ENCODE results near the gene RAB28. TPM values are rescaled to one million over a fixed set of nuclear protein-coding genes. Genes with fewer than 3 reads are reported as not detected.
"Not testable (repeated sequence)": the region's sequence is repeated elsewhere in the genome, so short reads cannot be mapped to it uniquely, and the experiment has no call there.

The RAB28 gene
- total RNA-seq, 8 experiments from 2014 or later: 16.8 to 40.9 (median 26.0) TPM

DNA sequence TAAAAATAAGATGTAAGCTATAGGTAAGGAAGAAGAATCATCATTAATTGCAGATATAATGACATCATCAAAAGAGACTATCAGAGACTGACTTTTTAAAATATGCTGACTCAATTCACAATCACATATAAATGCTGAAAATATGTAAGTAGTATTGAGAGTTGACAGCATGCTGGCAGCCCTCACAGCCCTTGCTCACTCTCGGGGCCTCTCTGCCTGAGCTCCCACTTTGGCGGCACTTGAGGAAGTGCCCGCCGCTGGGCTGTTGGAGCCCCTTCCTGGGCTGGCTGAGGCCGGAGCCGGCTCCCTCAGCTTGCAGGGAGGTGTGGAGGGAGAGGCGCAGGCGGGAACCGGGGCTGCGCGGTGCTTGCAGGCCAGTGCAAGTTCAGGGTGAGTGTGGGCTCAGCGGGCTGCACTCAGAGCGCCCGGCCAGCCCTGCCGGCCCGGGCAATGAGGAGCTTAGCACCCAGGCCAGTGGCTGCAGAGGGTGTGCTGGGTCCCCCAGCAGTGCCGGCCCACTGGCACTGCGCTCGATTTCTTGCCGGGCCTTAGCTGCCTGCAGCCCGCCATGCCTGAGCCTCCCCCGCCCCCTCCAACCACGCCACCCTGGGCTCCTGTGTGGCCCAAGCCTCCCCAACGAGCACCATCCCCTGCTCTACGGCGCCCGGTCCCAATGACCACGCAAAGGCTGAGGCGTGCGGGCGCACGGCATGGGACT, 68.9 kb downstream of the RAB28 start:
- no peak overlapping the region for H3K4me3 ChIP-seq
- ATAC-seq (replicated peaks in 6 of 8): no peak
- WGBS, 10 experiments: 87 to 100% (median 97%) methylated on average over 3 to 6 of the region's 32 CpGs; no CpG with 5 or more reads in 7 of the 10 experiments
- peaks cover 0 to 7% of the 10 kb centered on the region in 2 donors for H3K4me1 ChIP-seq (replicated peaks in 1 of 2)
- no peak overlapping the region for H3K27ac ChIP-seq
- in situ Hi-C loops (cut with MboI; ENCODE audit: low pct_unique_long_range_greater_than_20kb in 2 of 9, low sequenced_read_pairs in 9 of 9, unreplicated experiment in 9 of 9): no loop called here

DNA sequence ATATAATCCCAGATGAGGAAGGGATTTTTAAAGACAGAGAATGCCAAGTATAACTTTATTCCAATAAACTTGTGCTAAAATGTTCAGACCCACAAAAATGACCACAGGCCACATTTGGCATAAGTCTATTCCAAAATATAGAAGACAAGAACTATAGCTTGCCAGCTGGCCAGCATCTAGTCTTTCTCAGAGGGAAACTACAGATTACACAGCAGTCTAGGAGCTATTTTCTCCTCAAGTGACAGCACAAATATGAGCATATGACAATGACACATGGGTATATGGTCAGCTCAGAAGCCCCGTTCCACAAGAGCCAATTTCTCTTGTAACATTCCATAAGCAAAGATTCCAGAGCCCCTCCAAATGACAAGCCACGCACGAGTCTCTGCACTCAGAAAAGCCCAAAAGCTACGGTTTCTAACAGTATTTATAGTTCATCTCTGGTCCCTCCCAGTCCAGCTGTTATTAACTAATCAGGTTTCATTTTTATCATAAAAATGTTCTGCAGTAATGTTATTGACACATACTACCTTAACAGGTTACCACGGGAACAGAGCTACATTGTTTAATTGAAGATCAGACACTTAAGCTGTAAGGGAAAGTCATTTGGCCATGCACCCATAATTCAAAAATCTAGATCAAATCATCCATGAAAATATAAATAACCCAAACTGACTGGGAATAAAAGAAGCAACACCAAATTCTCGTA, 70.3 kb downstream of the RAB28 start:
- 30 to 93% (median 74%) methylated on average over 2 to 5 of the region's 6 CpGs; no CpG with 5 or more reads in 1 of the 10 experiments for WGBS, 10 experiments
- H3K4me1 ChIP-seq (replicated peaks in 1 of 2): peaks cover 0 to 7% of the 10 kb centered on the region in 2 donors
- H3K27ac ChIP-seq: no peak overlapping the region
- peak in 4 of 8 experiments; percentile 28 to 58 (median 50) for ATAC-seq (replicated peaks in 6 of 8)
- H3K4me3 ChIP-seq: no peak overlapping the region
- in situ Hi-C loops (cut with MboI; ENCODE audit: low pct_unique_long_range_greater_than_20kb in 2 of 9, low sequenced_read_pairs in 9 of 9, unreplicated experiment in 9 of 9): no loop called here

DNA sequence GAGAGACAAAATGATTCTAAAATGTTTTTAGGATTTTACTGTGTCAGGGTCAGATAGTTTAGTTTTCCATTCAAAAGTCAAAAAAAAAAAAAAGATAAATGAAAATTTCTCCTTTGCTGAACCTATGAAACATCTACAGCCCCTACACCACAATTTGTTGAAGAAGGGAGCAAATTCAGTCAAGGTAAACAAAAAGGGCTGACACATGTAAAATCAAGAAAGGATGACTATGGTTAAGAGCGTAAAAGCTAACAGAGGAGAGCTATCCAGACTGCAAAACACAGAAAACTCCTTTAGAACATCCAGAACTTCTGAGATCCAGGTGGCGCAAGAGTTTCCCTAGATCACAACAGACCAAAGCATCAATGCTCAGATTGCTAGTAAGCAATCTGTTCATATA, 72.2 kb downstream of the RAB28 start:
- H3K4me3 ChIP-seq: no peak overlapping the region
- H3K4me1 ChIP-seq (replicated peaks in 1 of 2): peaks cover 0 to 7% of the 10 kb centered on the region in 2 donors
- no peak for ATAC-seq (replicated peaks in 6 of 8)
- in situ Hi-C loops (cut with MboI; ENCODE audit: low pct_unique_long_range_greater_than_20kb in 2 of 9, low sequenced_read_pairs in 9 of 9, unreplicated experiment in 9 of 9): no loop called here
- 33 to 100% (median 50%) methylated on average over 1 to 2 of the region's 2 CpGs; no CpG with 5 or more reads in 3 of the 10 experiments for WGBS, 10 experiments
- H3K27ac ChIP-seq: no peak overlapping the region

DNA sequence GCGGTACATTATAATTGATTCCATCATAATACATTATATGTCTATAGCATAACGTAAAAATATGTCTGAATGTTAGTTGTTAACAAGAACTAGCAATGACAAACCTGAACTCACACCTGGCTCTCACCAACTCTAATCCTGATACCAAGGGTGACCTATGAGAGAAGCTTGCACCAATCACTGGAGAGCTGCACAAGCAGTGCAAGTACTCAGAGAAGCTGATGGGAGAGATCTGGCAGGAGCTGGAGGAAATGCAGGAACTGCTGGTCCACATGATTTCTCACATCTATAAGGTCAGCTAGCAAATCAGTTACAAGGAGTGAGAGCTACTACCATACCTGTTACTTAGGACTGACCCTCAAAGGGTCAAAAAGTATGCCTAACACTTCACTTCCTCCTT, 74.8 kb downstream of the RAB28 start:
- Histone ChIP-seq H3K27ac (no peak overlapping the region), H3K4me3 (no peak overlapping the region), H3K4me1 (replicated peaks in 1 of 2) (peaks cover 0 to 7% of the 10 kb centered on the region in 2 donors)
- in situ Hi-C loops (cut with MboI; ENCODE audit: low pct_unique_long_range_greater_than_20kb in 2 of 9, low sequenced_read_pairs in 9 of 9, unreplicated experiment in 9 of 9): no loop called here
- WGBS, 10 experiments: 92 to 100% (median 100%) methylated on average over 1 to 2 of the region's 2 CpGs; no CpG with 5 or more reads in 1 of the 10 experiments
- ATAC-seq (replicated peaks in 6 of 8): no peak

DNA sequence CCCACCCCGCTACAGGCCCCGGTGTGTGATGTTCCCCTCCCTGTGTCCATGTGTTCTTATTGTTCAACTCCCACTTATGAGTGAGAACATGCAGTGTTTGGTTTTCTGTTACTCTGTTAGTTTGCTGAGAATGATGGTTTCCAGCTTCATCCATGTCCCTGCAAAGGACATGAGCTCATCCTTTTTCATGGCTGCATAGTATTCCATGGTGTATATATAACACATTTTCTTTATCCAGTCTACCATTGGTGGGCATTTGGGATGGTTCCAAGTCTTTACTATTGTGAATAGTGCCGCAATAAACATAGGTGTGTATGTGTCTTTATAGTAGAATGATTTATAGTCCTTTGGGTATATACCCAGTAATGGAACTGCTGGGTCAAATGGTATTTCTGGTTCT, 78.0 kb downstream of the RAB28 start:
- H3K4me1 ChIP-seq (replicated peaks in 1 of 2); H3K27ac ChIP-seq; ATAC-seq (replicated peaks in 6 of 8); in situ Hi-C loops (cut with MboI; ENCODE audit: low pct_unique_long_range_greater_than_20kb in 2 of 9, low sequenced_read_pairs in 9 of 9, unreplicated experiment in 9 of 9); H3K4me3 ChIP-seq: not testable (repeated sequence)
- WGBS, 10 experiments: 90 to 100% (median 100%) methylated on average over 1 of the region's 3 CpGs; no CpG with 5 or more reads in 7 of the 10 experiments

DNA sequence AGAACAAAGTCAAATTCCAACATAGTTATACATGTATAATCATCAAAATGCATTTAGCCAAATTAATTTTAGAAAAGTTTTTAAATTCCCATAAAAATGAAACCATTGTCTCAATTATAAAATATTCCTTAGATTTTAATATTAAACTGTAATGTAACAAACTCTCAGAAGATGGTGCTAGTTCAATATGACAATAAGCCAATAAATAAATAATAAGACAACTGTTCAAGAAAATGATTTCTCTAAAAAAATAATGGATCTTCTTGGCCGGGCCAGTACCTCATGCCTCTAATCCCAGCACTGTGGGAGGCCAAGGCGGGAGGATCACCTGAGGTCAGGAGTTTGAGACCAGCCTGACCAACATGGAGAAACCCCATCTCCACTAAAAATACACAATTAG, 80.3 kb downstream of the RAB28 start:
- Histone ChIP-seq H3K4me3 (no peak overlapping the region), H3K4me1 (replicated peaks in 1 of 2) (no peaks in the 10 kb centered on the region), H3K27ac (no peak overlapping the region)
- 55 to 100% (median 86%) methylated on average over 1 to 2 of the region's 2 CpGs; no CpG with 5 or more reads in 3 of the 10 experiments for WGBS, 10 experiments
- in situ Hi-C loops (cut with MboI; ENCODE audit: low pct_unique_long_range_greater_than_20kb in 2 of 9, low sequenced_read_pairs in 9 of 9, unreplicated experiment in 9 of 9): no loop called here
- ATAC-seq (replicated peaks in 6 of 8): no peak

DNA sequence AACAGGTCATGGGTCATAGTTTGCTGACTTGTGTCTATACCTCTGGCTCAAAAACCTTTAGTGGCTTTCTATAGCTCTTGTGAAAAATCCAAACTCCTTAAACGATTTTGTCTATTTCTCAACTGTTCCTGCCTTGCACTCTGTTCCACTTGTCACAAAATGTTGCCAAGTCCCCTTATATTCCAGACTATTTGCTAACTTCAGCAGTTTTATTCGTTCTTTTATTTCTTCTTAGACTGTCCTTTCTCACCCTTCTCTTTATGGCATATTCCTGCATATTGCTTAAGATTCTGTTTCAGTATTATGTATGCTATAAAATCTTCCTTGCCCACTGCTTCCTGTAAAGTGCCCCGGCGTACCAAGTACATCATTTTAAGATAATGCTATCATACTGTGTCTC, 80.8 kb downstream of the RAB28 start:
- peak in 1 of 8 experiments; percentile 73 for ATAC-seq (replicated peaks in 6 of 8)
- 30 to 98% (median 91%) methylated on average over 2 to 4 of the region's 4 CpGs for WGBS, 10 experiments
- in situ Hi-C loops (cut with MboI; ENCODE audit: low pct_unique_long_range_greater_than_20kb in 2 of 9, low sequenced_read_pairs in 9 of 9, unreplicated experiment in 9 of 9): no loop called here

DNA sequence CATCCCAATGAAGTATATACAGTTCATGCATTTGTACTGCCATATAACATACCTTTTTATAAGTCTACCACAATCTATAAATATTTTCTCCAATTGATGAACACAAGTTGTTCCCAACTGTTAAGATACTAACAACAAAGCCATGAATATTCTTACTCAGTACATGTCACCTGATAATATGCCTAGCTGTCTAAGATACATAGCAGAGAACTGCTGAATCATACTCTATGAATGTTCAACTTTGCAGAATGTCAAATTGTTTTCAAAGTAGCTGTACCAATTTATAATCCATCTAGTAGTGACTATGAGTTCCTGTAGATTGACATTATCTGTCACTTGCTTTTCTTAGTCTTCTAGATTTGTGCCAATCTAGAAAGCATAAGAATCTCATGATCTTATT, 84.9 kb downstream of the RAB28 start:
- no peak overlapping the region for H3K4me3 ChIP-seq
- in situ Hi-C loops (cut with MboI; ENCODE audit: low pct_unique_long_range_greater_than_20kb in 2 of 9, low sequenced_read_pairs in 9 of 9, unreplicated experiment in 9 of 9): no loop called here
- no peak overlapping the region for H3K27ac ChIP-seq
- no peaks in the 10 kb centered on the region for H3K4me1 ChIP-seq (replicated peaks in 1 of 2)
- ATAC-seq (replicated peaks in 6 of 8): peak in 2 of 8 experiments; percentile 90 to 91

More for the DNA sequence above, 80.8 kb downstream of the RAB28 start:
- H3K4me3 ChIP-seq: no peak overlapping the region
- no peaks in the 10 kb centered on the region for H3K4me1 ChIP-seq (replicated peaks in 1 of 2)
- H3K27ac ChIP-seq: no peak overlapping the region

DNA sequence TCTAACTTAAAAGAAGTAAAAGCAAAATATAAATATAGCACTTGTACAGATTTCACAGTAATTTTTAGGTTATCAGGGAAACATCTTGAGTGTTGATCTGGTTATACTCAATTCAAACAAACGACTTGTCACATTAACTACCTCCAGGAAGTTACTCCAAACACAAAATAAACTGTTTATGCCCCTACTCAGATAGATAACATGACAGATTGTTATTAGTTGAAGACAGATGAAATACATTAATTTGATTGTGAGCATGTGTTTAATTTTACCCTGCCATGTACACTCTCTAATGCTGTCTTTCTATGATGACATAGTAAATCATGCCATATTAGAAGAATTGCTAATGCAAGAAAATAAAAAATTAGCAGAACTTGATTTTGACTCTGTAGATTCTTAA, 88.0 kb downstream of the RAB28 start:
- ATAC-seq (replicated peaks in 6 of 8): no peak
- in situ Hi-C loops (cut with MboI; ENCODE audit: low pct_unique_long_range_greater_than_20kb in 2 of 9, low sequenced_read_pairs in 9 of 9, unreplicated experiment in 9 of 9): no loop called here
- 0 to 83% (median 47%) methylated on average over 1 of the region's 1 CpG; no CpG with 5 or more reads in 2 of the 10 experiments for WGBS, 10 experiments
- Histone ChIP-seq H3K4me3 (no peak overlapping the region), H3K4me1 (replicated peaks in 1 of 2) (no peaks in the 10 kb centered on the region), H3K27ac (no peak overlapping the region)

DNA sequence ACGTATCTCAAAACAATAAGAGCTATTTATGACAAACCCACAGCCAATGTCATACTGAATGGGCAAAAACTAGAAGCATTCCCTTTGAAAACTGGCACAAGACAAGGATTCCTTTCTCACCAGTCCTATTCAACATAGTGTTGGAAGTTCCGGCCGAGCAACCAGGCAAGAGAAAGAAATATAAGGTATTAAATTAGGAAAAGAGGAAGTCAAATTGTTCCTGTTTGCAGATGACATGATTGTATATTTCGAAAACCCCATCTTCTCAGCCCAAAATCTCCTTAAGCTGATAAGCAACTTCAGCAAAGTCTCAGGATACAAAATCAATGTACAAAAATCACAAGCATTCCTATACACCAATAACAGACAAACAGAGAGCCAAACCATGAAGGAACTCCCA, 94.2 kb downstream of the RAB28 start:
- ATAC-seq (replicated peaks in 6 of 8); H3K4me3 ChIP-seq; H3K4me1 ChIP-seq (replicated peaks in 1 of 2); H3K27ac ChIP-seq; in situ Hi-C loops (cut with MboI; ENCODE audit: low pct_unique_long_range_greater_than_20kb in 2 of 9, low sequenced_read_pairs in 9 of 9, unreplicated experiment in 9 of 9): not testable (repeated sequence)
- WGBS, 10 experiments: 92 to 100% (median 100%) methylated on average over 1 to 4 of the region's 4 CpGs; no CpG with 5 or more reads in 1 of the 10 experiments

DNA sequence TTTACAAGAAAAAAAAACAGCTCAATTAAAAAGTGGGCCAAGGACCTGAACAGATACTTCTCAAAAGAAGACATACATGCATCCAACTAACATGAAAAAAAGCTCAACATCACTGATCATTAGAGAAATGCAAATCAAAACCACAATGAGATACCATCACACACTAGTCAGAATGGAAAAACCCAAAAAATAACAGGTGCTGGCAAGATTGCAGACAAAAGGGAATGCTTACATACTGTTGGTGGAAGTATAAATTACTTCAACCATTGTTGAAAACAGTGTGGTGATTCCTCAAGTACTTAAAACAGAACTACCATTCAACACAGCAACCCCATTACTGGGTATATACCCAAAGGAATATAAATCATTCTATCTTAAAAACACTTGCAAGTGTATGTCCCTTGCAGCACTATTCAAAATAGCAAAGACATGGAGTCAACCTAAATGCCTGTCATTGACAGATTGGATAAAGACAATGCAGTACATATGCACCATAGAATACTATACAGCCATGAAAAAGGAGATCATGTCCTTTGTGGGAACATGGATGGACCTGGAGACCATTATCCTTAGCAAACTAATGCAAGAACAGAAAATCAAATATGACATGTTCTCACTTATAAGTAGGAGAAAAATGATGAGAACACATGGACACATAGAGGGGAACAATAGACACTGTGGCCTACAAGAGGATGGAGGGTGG, 97.6 kb downstream of the RAB28 start:
- H3K4me3 ChIP-seq: no peak overlapping the region
- in situ Hi-C loops (cut with MboI; ENCODE audit: low pct_unique_long_range_greater_than_20kb in 2 of 9, low sequenced_read_pairs in 9 of 9, unreplicated experiment in 9 of 9): no loop called here
- no peak overlapping the region for H3K27ac ChIP-seq
- no peaks in the 10 kb centered on the region for H3K4me1 ChIP-seq (replicated peaks in 1 of 2)
- no peak for ATAC-seq (replicated peaks in 6 of 8)

DNA sequence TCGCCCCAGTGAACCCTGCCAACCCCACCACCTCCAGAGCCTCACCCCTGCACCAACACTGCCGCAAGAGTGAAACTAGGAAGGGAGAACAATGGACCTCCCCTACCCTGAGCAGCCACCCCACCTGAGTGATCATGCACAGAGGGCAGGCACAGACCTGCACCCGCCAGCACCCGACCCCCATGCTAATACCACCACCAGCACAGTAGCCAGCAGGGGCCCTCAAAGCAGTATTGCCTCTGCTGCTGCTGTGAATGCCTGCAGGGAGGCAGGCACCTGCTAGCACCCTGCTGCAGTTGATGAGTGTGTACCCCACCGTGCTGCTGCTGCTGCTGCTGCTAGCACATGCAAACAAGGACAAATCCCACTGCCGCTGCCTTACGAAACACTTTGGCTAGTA, 100.1 kb downstream of the RAB28 start:
- H3K27ac ChIP-seq: no peak overlapping the region
- in situ Hi-C loops (cut with MboI; ENCODE audit: low pct_unique_long_range_greater_than_20kb in 2 of 9, low sequenced_read_pairs in 9 of 9, unreplicated experiment in 9 of 9): no loop called here
- no peak overlapping the region for H3K4me3 ChIP-seq
- H3K4me1 ChIP-seq (replicated peaks in 1 of 2): no peaks in the 10 kb centered on the region
- ATAC-seq (replicated peaks in 6 of 8): no peak
- WGBS, 10 experiments: 87 to 100% (median 97%) methylated on average over 1 to 4 of the region's 7 CpGs; no CpG with 5 or more reads in 6 of the 10 experiments

Measured in motor neuron (in vitro differentiated cells).